SKM-1 treated with dmso at 0.1 percent for 144 hours (cell line): Measurements from ENCODE around the gene BCKDHA.
A peak's percentile ranks its signal among the peaks of the same experiment; 100 is the strongest.
"Not testable (repeated sequence)": the region's sequence is repeated elsewhere in the genome, so short reads cannot be mapped to it uniquely, and the experiment has no call there.

Source experiments
- DNase-seq: peaks from one replicate; lab custom pipeline; 2025; ENCODE audit not compliant: unreplicated experiment; lab: John Stamatoyannopoulos, UW

The BCKDHA gene

DNA sequence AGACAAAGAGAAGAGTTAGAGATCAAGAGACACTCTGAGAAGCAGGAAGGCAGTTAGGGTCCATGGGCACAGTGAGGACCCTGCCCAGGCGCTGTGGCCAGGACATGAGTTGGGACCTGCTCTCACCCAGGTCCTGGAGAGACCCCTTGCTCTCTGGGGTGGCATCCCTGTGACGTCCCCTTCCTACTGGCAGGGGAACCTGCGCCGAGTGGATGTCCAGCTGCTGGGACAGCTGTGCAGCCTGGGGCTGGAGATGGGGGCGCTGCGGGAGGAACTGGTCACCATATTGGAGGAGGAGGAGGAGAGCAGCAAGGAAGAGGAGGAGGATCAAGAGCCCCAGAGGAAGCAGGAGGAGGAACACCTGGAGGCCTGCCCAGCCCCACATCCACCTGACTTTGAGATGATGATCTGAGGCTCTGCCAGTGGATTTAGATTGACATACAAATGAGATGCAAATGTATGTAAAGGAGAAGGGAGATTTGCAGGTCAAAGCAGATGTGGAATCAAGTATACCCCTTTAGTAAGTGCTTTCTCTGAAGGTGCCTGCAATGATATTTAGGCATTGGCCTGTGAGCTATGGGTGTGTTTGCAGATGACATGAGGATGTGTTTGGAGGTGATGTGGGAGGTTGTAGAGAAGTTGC is 46.3 kb downstream of the BCKDHA start:
- DNase-seq: no peak

DNA sequence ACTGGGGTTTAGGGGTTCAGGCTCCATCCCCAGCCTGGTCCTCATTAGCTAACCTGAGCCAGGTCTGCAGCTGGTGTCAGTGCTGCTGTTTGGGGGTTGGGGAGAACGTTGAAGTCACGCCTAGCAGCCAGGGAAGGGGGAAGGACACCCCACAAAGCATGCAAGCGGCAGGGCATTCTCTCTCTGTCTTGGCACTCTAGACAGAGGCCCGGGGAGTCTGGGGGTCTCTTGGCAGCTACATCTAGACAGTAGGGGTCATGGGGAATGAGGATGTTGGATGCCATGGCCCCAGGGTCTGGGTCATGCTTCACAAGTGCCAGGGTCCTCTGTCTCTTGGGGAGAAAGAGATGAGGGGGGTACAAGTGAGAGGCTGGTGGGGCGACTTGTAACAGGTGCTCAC is 48.0 kb downstream of the BCKDHA start:
- DNase-seq: no peak

DNA sequence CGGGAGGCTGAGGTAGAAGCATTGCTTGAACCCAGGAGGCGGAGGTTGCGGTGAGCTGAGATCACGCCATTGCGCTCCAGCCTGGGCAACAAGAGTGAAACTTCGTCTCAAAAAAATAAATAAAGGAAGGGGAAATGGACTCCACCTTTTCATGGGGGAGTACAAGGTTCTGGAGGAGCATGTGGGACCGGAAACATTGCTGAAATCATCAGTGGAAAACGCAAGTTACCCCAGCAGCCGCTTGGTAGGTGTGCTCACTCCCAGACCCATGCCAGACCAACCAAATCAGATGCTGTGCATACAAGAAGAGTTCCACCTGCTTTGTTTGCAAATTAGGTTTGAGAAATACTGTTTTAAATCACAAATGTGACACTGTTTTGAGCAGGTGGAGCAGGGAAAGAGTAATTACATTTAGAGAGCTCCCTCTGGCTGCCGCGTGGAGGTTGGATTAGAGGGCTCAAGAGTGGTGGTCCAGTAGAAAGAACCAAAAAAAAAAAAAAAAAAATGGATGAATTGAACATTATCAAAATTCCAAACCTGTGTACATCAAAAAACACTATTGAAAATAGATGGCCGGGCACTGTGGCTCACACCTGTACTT is 50.2 kb downstream of the BCKDHA start:
- no peak for DNase-seq

DNA sequence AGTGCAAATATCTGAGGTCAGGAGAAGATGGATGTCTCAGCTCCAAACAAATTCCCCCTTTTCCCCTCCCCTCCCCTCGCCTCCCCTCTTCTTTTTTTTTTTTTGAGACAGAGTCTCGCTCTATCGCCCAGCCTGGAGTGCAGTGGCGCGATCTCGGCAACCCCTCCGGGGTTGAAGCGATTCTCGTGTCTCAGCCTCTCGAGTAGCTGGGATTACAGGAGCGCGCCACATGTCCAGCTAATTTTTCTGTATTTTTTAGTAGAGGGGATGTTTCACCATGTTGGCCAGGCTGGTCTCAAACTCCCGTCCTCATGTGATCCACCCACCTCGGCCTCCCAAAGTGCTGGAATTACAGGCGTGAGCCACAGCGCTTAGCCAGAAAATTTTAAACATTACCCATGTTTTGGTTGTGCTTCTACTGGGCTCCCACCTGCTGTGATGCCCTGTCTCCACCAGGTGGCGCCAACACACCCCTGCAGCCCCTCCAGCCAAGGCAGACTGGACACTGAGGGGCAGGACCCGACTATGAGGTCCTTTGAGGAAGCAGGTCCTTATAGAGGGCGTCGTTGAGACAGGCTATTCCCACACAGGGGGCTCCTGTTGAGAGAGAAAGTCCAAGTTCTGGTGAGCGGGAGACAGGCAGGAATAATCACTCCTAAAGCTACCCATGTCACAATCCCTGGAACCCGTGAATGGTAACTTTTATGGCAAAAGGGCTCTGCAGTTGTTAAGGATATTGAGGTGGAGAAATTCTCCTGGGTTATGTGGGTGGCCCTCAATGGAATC is 51.7 kb downstream of the BCKDHA start:
- peak; percentile 61 for DNase-seq

DNA sequence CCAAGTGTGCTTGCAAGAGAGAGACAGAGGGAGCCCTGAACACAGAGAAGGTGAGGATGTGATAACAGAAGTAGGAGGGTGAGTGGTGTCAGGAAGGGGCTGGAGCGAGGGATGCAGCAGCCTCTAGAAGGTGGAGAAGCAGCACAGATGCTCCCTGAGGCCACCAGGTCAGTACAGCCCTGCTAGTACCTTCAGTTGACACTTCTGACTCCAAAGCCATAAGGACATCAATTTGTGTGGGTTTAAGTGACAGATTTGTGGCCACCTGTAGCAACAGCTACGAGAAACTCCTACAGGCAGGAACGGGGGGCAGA is 52.2 kb downstream of the BCKDHA start:
- no peak for DNase-seq

DNA sequence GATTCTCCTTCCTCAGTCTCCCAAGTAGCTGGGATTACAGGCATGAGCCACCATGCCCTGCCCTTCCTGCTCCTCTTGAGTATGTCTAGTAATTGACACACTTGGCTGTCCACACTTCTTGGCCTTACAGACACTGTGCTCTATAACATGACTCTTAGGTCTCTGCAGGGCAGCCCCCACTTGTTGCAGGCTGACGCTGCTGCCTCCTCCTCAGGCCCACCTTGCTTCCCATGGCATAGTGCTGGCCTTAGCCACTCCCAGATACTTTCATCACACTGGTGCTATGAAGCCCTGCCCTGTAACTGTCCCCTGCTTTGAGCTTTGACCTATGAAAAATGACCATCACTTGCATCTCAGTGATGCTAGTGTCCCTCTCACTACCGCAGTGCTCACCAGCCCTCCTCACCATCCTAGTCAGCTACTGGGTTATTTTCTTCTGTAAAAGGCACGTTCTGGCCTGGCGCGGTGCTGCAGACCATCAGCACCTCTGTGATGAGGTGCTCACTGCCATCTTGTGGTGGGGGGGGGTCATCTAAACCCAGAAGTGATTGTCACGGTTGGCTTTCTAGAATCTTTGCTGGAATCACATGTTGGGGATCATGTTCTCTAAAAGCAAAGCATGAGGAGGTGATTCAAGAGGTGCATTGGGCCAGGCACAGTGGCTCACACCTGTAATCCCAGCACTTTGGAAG is 55.1 kb downstream of the BCKDHA start:
- DNase-seq: no peak

DNA sequence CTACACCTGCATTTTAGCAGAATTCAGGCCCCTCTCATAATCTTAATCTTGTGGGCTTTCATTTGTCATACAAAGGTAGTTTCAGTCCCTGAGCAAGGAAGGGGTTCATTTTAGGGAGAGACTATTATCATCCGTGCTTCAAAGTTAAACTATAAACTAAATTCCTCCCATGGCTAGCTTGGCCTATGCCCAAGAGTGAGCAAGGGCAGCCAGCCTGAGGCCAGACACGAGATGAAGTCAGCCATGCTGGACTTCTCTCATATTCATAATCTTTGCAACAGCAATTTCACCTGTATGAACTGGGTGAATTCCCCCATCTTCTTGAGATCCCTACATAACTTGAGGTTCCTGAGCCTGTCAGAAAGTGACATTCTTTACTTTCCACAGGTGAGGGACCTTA is 58.3 kb downstream of the BCKDHA start:
- DNase-seq: no peak

DNA sequence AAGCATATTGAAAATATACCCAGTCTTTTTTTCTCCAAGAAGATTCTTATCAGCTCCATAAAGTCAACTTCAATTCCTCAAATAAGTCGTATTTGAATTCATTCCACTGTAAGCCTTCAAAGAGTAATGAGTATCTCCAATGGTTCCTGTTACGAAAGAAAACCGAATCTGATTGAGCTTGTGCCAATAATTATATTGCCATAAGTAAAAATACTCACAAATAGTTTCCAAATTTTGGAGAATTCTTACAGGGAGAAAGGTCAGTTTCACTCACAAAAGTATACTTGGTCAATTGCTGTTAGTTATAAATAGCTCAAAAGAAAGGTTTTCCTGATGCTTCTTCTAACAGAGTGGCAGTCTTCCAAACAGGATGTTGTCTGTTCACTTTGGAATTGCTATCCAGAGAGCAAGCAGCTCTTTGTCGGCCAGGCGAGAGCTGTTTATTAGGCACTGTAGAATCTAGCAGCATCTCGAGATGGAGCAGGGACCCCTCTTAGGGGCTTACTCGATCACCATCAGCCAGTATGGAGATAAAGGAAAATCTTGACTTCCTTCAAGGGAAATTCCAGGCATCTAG is 58.8 kb downstream of the BCKDHA start:
- no peak for DNase-seq

DNA sequence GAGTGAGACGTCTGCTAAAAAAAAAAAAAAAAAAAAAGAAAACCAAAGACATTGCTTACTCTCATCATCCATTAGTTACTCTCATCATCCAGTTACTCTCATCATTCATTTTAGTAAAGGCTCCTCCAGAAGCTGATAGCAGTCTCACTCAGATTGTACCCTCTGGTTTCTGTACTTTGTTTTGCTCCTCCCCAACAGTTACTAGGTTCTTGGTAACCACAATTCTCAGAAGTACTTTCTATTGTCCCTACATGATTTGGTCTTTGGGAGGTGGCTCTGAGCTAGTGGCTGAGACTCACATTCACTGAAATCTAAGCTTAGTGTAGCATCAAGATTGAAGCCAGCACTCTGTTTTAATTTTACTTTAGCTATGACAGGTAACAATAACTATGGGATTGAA is 59.6 kb downstream of the BCKDHA start:
- DNase-seq: no peak

DNA sequence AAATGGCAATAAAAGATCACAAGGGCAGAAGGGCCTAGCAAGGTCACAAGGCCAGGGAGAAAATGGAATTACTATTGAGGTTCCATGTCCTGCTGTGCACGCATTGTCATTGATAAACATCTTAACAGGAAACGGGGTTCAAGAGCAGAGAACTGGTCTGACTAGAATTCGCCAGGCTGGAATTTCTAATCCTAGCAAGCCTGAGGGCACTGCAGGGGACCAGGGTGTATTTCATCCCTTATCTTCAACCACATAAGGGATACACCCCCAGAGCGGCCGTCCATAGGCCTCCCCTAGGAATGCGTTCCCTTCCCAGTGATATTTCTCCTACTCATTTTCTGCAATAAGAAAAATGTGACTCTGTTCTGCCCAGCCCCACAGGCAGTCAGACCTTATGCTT is 64.9 kb downstream of the BCKDHA start:
- DNase-seq: no peak

DNA sequence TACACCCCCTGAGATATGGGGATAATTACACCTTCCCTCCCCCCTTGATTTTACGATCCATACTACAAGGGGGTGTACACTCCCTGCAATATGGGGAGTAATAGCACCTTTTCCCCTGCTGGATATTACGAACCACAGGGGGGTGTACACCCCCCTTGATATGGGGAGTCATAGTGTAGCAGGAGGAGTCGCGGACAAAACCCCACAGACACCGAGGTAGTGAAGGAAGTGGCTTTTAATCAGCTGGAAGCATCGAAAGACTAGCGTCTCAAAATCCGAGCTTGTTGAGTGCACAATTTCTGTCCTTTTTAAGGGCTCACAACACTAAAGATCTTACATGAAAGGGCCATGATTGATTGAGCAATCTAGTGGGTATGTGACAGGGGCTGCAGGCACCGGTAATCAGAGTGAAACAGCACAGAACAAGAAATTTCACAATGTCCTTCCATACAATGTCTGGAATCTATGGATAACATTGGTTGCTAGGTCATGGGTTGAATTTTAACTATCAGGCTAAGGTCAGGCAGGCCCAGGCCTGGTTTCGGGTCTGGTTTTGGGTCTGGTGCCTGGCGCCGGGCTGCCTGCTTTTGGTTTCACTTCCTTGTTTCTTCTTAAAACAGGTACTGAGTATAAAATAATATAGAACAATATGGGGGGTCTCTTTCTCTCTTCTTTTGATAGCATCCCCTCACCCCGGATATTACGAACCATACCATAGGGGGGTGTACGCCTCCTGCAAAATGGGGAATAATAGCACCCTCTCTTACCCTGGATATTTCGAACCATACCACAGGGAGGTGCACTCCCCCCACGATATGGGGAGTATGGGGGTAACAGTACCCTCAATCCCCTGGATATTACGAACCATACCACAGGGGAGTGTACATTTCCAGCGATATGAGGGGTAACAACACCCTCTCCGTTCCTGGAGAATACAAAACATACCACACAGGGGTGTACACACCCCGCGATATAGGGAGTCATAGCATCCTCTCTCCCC is 65.9 kb downstream of the BCKDHA start:
- DNase-seq: not testable (repeated sequence)
